Suprapubic skin (tissue), 4 donors: Measurements from ENCODE around the gene CD79A. TPM values are rescaled to one million over a fixed set of nuclear protein-coding genes. Genes with fewer than 3 reads are reported as not detected.

ENCODE experiments used
- DNase-seq, 2 donors: peaks; one replicate each; pipeline ENCODE4 v3.0.0-alpha.2; 2019; ENCODE audit warnings: low spot score in 2 of 2
- H3K27ac ChIP-seq: fragments of 200-600 bp; sonication (generic); one replicate; pipeline ENCODE4 v1.5.1; 2019
- H3K27me3 ChIP-seq: fragments of 200-600 bp; sonication (generic); one replicate; pipeline ENCODE4 v1.5.1; 2019
- H3K36me3 ChIP-seq: fragments of 200-600 bp; sonication (generic); one replicate; pipeline ENCODE4 v1.5.1; 2019
- H3K4me1 ChIP-seq: fragments of 200-600 bp; sonication (generic); one replicate; pipeline ENCODE4 v1.5.1; 2019
- H3K4me3 ChIP-seq: fragments of 200-600 bp; sonication (generic); one replicate; pipeline ENCODE4 v1.5.1; 2019; ENCODE audit warnings: mild to moderate bottlenecking
- H3K9me3 ChIP-seq: fragments of 200-600 bp; sonication (generic); one replicate; pipeline ENCODE4 v1.5.1; 2019
- EP300 ChIP-seq: sonication (generic); formaldehyde crosslinking; IDR thresholded peaks from one replicate; pipeline ENCODE4 v1.6.1; 2017; ENCODE audit warnings: antibody characterized with exemption
- POLR2A ChIP-seq, 2 donors: fragments of 450-650 bp; IDR thresholded peaks; one replicate each; pipeline ENCODE4 v1.6.1; 2017; ENCODE audit warnings: antibody characterized with exemption in 2 of 2, mild to moderate bottlenecking in 2 of 2, moderate library complexity in 2 of 2
- POLR2AphosphoS5 ChIP-seq, 3 donors: sonication (generic); formaldehyde crosslinking; IDR thresholded peaks; one replicate each; pipeline ENCODE4 v1.6.1; 2017; ENCODE audit warnings: antibody characterized with exemption in 3 of 3
- WGBS: methylation state at CpG from one replicate; pipeline ENCODE4 v1.1.5; 2018; 5-methylcytosine and 5-hydroxymethylcytosine counted together
- total RNA-seq, 4 donors: library from RNA; depleted of rRNA; stranded (reverse); fragments of >200 nt; gene quantifications; one replicate each; pipeline ENCODE4 v1.1.0, GENCODE V29; 2016
- TF ChIP-seq, protein P1 (sequence below), 2 donors: fragments of 200-600 bp in 1 of 2; fragments of 450-650 bp in 1 of 2; sonication (generic) in 1 of 2; IDR thresholded peaks; one replicate each; pipeline ENCODE4 v1.5.1; 2016 to 2019; ENCODE audit warnings: antibody characterized with exemption in 2 of 2, mild to moderate bottlenecking in 1 of 2, moderate library complexity in 1 of 2

The CD79A gene
- total RNA-seq, 4 donors from 2014 or later, result 3.0 TPM; not detected in 3

DNA sequence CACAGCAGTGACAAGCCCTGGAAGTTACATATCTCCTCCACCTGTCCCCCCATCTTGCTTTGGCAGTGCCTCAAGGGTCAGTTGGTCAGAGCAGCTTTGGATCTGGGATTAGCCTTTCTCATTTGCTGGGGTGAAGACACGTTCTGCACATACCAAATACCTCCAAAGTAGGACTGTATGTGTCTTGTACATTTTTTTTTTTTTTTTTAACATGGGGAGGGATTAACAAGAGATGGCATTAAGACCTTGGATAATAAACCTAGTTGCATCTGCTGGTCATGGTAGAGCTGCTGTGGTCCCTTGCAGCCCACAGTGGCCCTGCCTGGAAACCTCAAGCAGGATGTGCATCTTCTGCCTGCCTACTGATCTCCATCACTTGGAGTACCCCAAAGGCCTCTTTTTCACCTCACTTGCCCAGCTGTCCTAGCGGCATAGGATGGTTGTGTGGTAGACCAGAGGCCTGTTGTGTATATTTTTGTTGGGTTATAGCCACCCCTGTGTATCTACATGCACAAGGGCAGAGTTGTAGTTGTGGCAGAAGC is 14.6 kb upstream of the CD79A start:
- no peak for DNase-seq
- peak overlapping the region; percentile 99 for H3K4me3 ChIP-seq
- no peak overlapping the region for H3K27ac ChIP-seq
- peaks cover 57% of the 10 kb centered on the region for H3K4me1 ChIP-seq
- H3K27me3 ChIP-seq, result no peaks in the 10 kb centered on the region
- 62% methylated on average over 2 of the region's 2 CpGs for WGBS
- peaks cover 52% of the 10 kb centered on the region for H3K36me3 ChIP-seq
- H3K9me3 ChIP-seq, result no peaks in the 10 kb centered on the region
- no peak for TF ChIP-seq EP300

DNA sequence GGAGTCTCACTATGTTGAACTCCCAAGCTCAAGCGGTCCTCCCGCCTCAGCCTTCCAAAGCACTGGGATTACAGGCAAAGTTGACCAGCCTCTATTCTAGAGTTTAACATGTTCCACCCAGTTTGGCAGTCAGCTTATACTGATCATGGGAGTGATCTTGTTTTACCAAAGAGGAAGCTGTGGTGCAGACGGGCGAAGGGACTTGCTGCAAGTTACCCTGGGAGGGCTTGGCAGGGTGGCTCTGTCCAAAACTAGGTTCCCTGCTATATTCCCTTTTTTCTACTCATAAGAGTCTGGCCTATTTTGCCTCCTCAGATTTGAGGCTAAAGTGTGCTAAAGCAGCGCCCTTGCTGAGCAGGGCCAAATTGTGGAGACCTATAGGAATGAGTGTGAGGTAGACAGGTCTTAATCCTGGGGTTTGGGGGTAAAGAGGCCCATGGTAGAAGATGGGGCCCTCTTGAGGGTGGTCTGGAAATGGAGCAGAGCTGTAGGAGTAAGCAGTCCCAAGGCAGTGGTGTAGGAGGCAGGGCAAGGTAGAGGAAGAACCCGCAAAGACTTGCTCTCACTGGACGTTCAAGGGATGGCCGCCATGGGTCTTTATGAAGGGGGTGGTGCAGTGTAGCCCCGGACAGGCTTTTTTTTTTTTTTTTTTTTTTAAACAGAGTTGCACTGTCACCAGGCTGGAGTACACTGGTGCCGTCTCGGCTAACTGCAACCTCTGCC is 13.7 kb upstream of the CD79A start:
- no peak overlapping the region for H3K4me3 ChIP-seq
- WGBS, result 77% methylated on average over 11 of the region's 11 CpGs

DNA sequence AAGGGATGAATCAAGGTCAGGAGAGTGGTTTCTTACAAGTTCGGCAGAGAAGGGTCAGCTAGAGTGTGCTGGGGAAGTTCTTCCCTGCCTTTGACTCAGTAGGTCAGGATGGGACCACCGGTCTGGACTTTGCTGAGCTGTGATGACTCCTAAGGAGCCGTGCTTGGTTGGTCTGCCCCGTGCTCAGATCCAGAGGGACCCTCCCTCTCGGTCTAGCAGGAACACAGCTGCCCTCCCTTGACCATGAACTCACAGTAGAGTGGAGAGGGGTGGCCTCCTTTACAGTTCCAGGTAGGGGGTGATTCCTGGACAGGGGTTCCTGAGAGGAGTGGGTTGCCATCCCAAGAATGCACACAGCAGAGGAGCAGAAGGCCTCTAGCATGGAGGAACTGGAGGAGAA is 12.7 kb upstream of the CD79A start:
- Histone ChIP-seq H3K4me3 (no peak overlapping the region), H3K9me3 (no peaks in the 10 kb centered on the region), H3K27me3 (no peaks in the 10 kb centered on the region), H3K4me1 (peaks cover 69% of the 10 kb centered on the region), H3K27ac (no peak overlapping the region), H3K36me3 (peaks cover 68% of the 10 kb centered on the region)
- DNase-seq, result no peak
- TF ChIP-seq, protein P1, sequence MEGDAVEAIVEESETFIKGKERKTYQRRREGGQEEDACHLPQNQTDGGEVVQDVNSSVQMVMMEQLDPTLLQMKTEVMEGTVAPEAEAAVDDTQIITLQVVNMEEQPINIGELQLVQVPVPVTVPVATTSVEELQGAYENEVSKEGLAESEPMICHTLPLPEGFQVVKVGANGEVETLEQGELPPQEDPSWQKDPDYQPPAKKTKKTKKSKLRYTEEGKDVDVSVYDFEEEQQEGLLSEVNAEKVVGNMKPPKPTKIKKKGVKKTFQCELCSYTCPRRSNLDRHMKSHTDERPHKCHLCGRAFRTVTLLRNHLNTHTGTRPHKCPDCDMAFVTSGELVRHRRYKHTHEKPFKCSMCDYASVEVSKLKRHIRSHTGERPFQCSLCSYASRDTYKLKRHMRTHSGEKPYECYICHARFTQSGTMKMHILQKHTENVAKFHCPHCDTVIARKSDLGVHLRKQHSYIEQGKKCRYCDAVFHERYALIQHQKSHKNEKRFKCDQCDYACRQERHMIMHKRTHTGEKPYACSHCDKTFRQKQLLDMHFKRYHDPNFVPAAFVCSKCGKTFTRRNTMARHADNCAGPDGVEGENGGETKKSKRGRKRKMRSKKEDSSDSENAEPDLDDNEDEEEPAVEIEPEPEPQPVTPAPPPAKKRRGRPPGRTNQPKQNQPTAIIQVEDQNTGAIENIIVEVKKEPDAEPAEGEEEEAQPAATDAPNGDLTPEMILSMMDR (IDR thresholded peaks at IDR 0.05), result no peak
- TF ChIP-seq POLR2AphosphoS5 (IDR thresholded peaks at IDR 0.05), result no peak
- no peak for TF ChIP-seq EP300
- no peak for TF ChIP-seq POLR2A (IDR thresholded peaks at IDR 0.05)
- 55% methylated on average over 3 of the region's 5 CpGs for WGBS

More for the DNA sequence above, 13.7 kb upstream of the CD79A start:
- Histone ChIP-seq H3K27ac (no peak overlapping the region), H3K27me3 (no peaks in the 10 kb centered on the region), H3K9me3 (no peaks in the 10 kb centered on the region), H3K4me1 (peaks cover 65% of the 10 kb centered on the region), H3K36me3 (peaks cover 58% of the 10 kb centered on the region)
- TF ChIP-seq EP300 (no peak), POLR2A (IDR thresholded peaks at IDR 0.05) (no peak), POLR2AphosphoS5 (IDR thresholded peaks at IDR 0.05) (no peak)
- TF ChIP-seq, protein P1 (IDR thresholded peaks at IDR 0.05), result no peak
- no peak for DNase-seq

DNA sequence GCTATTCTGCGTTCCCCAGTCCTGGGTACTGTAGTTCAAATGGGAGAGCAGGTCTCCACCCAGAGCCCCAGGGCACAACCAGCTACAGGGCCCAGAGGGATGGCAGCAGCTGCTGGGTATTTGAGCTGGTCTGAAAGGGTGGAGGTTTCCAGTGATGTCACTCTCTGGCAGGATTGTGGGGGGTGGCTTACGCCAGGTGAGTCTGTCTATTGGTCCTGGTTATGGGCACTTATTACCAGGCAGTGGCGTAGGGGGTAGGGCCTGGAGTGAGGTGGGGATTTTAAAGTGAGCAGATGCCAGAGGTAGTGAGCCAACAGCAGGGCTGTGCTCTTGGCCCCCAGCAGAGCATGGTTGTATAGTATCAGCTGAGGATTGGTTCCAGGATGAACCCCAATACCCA is 10.8 kb upstream of the CD79A start:
- Histone ChIP-seq H3K4me1 (peaks cover 70% of the 10 kb centered on the region), H3K36me3 (peaks cover 84% of the 10 kb centered on the region), H3K4me3 (no peak overlapping the region), H3K9me3 (no peaks in the 10 kb centered on the region), H3K27ac (no peak overlapping the region), H3K27me3 (no peaks in the 10 kb centered on the region)
- whole genome bisulfite sequencing, result 85% methylated on average over 3 of the region's 3 CpGs
- TF ChIP-seq, protein P1 (IDR thresholded peaks at IDR 0.05), result no peak
- TF ChIP-seq POLR2A (IDR thresholded peaks at IDR 0.05) (no peak), EP300 (no peak), POLR2AphosphoS5 (IDR thresholded peaks at IDR 0.05) (no peak)
- DNase-seq, result peak in 1 of 2 donors; percentile 48

DNA sequence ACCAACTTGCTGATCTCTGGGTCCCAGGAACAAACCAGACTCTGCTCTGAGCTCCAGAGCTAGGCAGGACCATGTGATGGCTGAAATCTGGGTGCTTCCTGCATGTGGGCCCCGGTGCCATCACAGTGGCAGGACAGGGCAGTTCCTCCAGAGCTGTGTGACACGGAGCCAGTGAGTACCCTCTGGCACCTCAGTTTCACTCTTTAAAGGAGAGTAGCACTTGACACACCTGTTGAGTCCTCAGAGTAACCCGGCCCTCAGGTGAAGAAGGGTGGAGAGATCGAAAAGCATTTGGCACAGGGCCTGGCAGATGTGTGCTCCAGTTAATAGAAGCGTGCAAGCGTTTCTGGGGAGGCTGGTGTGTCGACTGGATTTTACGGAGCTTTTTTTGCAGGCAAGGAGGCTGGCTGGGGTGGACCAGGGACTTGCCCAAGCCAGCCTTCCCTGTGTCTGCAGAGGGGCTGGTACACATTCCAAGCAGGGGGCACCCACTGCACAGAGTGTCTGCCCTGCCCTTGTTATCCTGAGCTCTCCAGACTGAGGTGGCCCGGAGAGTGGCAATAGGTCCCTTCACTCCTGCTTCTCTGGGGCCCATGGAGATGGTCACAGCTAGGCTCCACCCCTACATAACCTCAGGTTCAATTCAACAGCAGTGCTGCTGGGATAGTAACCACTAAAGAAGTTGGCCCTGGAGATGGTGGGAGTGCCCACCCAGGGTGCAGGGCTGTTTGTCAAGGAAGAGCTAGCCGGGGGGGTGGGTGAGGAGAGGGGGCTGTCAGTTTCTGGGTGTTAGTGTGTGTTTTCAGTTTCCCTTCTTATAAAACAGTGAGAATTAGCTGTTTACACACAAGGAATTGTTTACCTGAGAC is 8.7 kb upstream of the CD79A start:
- Histone ChIP-seq H3K36me3 (peaks cover 76% of the 10 kb centered on the region), H3K9me3 (no peaks in the 10 kb centered on the region), H3K4me1 (peaks cover 50% of the 10 kb centered on the region), H3K27ac (no peak overlapping the region), H3K27me3 (no peaks in the 10 kb centered on the region), H3K4me3 (no peak overlapping the region)
- TF ChIP-seq POLR2AphosphoS5 (IDR thresholded peaks at IDR 0.05) (no peak), POLR2A (IDR thresholded peaks at IDR 0.05) (no peak), EP300 (no peak)
- TF ChIP-seq, protein P1 (IDR thresholded peaks at IDR 0.05), result no peak
- no peak for DNase-seq
- WGBS, result 51% methylated on average over 10 of the region's 10 CpGs
